ENCODE data around the gene GIT1. TPM values are rescaled to one million over a fixed set of nuclear protein-coding genes. Genes with fewer than 3 reads are reported as not detected.

GIT1 gene
- polyA plus RNA-seq, 1 of the 3 experiments (the other 2 are of a cell fraction), result 42.9 TPM

GRCh38 chr17:29617481-29618271 is 28.2 kb upstream of the GIT1 start:
- Histone ChIP-seq H3K9me3 (no peaks in the 10 kb centered on the region), H3K4me1 (ENCODE audit: control insufficient read depth in 1 of 2, insufficient read depth in 2 of 2, low read depth in 1 of 2, low read length in 1 of 2) (peaks cover 20 to 44% of the 10 kb centered on the region in 2 experiments; a peak in 3 of 4 replicates), H3K79me2 (ENCODE audit: insufficient read depth) (no peaks in the 10 kb centered on the region), H3K27ac (ENCODE audit: low read depth in 2 of 2, low read length in 1 of 2) (no peak overlapping the region; a peak in 1 of 4 replicates), H3K27me3 (ENCODE audit: insufficient read depth) (no peaks in the 10 kb centered on the region), H3F3A (replicated peaks; ENCODE audit: insufficient read depth) (no peaks in the 10 kb centered on the region), H3K9me2 (no peaks in the 10 kb centered on the region), H3K4me2 (no peak overlapping the region), H3K9ac (no peak overlapping the region), H4K20me1 (ENCODE audit: insufficient read depth) (no peaks in the 10 kb centered on the region), H3K36me3 (replicated peaks in 1 of 2; ENCODE audit: control insufficient read depth in 1 of 2, insufficient read depth in 2 of 2, low read length in 1 of 2) (peaks cover 0 to 16% of the 10 kb centered on the region in 2 experiments), H3K4me3 (ENCODE audit: low read depth in 2 of 2, low read length in 1 of 2) (no peak overlapping the region; a peak in 1 of 4 replicates), H2AFZ (ENCODE audit: low read depth) (no peak overlapping the region)
- POLR2A ChIA-PET, result interaction anchor here (0.8 to 1.3 kb wide), 3 partner anchors 12 to 314 kb away, joined by 3 read pairs; no protein-coding TSS in a partner anchor
- TF ChIP-seq MEF2A (IDR thresholded peaks at IDR 0.05; ENCODE audit: borderline replicate concordance, low read depth) (no peak), TAF1 (IDR thresholded peaks at IDR 0.05; ENCODE audit: borderline replicate concordance, low read depth, low read length) (no peak), CTCF (IDR thresholded peaks at IDR 0.05) (no peak), RXRA (IDR thresholded peaks at IDR 0.05; ENCODE audit: borderline replicate concordance, low read depth) (no peak), RFX5 (IDR thresholded peaks at IDR 0.05; ENCODE audit: low read length) (no peak), EP300 (IDR thresholded peaks at IDR 0.05; ENCODE audit: borderline replicate concordance in 1 of 2, low read depth in 1 of 2, low read length in 1 of 2) (no peak), GATA2 (CRISPR knock-in tag; IDR thresholded peaks at IDR 0.05) (no peak), ELF1 (IDR thresholded peaks at IDR 0.05) (no peak), SMC3 (IDR thresholded peaks at IDR 0.05; ENCODE audit: low read depth, low read length) (no peak), PBX3 (IDR thresholded peaks at IDR 0.05) (no peak), TCF12 (IDR thresholded peaks at IDR 0.05) (no peak), NRF1 (IDR thresholded peaks at IDR 0.05; ENCODE audit: low read depth, low read length) (no peak), USF1 (IDR thresholded peaks at IDR 0.05; ENCODE audit: borderline replicate concordance, low read depth) (no peak), EZH2phosphoT487 (IDR thresholded peaks at IDR 0.05; ENCODE audit: borderline replicate concordance, low read depth) (no peak)
- TF ChIP-seq, protein P1, sequence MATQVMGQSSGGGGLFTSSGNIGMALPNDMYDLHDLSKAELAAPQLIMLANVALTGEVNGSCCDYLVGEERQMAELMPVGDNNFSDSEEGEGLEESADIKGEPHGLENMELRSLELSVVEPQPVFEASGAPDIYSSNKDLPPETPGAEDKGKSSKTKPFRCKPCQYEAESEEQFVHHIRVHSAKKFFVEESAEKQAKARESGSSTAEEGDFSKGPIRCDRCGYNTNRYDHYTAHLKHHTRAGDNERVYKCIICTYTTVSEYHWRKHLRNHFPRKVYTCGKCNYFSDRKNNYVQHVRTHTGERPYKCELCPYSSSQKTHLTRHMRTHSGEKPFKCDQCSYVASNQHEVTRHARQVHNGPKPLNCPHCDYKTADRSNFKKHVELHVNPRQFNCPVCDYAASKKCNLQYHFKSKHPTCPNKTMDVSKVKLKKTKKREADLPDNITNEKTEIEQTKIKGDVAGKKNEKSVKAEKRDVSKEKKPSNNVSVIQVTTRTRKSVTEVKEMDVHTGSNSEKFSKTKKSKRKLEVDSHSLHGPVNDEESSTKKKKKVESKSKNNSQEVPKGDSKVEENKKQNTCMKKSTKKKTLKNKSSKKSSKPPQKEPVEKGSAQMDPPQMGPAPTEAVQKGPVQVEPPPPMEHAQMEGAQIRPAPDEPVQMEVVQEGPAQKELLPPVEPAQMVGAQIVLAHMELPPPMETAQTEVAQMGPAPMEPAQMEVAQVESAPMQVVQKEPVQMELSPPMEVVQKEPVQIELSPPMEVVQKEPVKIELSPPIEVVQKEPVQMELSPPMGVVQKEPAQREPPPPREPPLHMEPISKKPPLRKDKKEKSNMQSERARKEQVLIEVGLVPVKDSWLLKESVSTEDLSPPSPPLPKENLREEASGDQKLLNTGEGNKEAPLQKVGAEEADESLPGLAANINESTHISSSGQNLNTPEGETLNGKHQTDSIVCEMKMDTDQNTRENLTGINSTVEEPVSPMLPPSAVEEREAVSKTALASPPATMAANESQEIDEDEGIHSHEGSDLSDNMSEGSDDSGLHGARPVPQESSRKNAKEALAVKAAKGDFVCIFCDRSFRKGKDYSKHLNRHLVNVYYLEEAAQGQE (IDR thresholded peaks at IDR 0.05; ENCODE audit: low read depth, low read length), result no peak
- DNase-seq, result no peak
- WGBS (ENCODE audit: low lambda C conversion rate), result 89% methylated on average over 43 of the region's 68 CpGs
- CTCF ChIA-PET, result interaction anchor here (0.9 to 2.5 kb wide), 19 partner anchors 9 to 476 kb away, joined by 3 to 11 read pairs (median 5); no protein-coding TSS in a partner anchor
